ENCODE data around the gene ODAD4. TPM values are rescaled to one million over a fixed set of nuclear protein-coding genes. Genes with fewer than 3 reads are reported as not detected.

Gene ODAD4
- total RNA-seq, 2 experiments from 2014 or later = 0.89 to 0.97 TPM

- ChIA-PET POLR2A (interaction anchor here (0.6 kb wide), 1 partner anchor 16 kb away, joined by 6 read pairs; no protein-coding TSS in a partner anchor), CTCF (interaction anchor here (2.4 kb wide), 1 partner anchor 14 kb away, joined by 6 read pairs; no protein-coding TSS in a partner anchor)
- DNase-seq = no peak
- H3K27ac Mint-ChIP-seq = no peak overlapping the region
- no peaks in the 10 kb centered on the region for H3K27me3 Mint-ChIP-seq (ENCODE audit: low read depth)
- no peak overlapping the region for H3K4me3 Mint-ChIP-seq
- no peaks in the 10 kb centered on the region for H3K36me3 Mint-ChIP-seq (ENCODE audit: low read depth)
- no peaks in the 10 kb centered on the region for H3K9me3 Mint-ChIP-seq (ENCODE audit: insufficient read depth)
- no peak for ATAC-seq
- H3K4me1 Mint-ChIP-seq (ENCODE audit: low read depth) = no peaks in the 10 kb centered on the region
These were observed 18.5 kb downstream of the ODAD4 start for GRCh38 chr17:41948762-41949460.

GRCh38 chr17:41956522-41956921, 26.1 kb downstream of the ODAD4 start:
- H3K27ac Mint-ChIP-seq = no peak overlapping the region
- DNase-seq (no peak), ATAC-seq (no peak)
- no peak overlapping the region for H3K4me3 Mint-ChIP-seq
- no peaks in the 10 kb centered on the region for H3K9me3 Mint-ChIP-seq (ENCODE audit: insufficient read depth)
- ChIA-PET CTCF (interaction anchor here (0.7 kb wide), 1 partner anchor 257 kb away, joined by 3 read pairs; no protein-coding TSS in a partner anchor), POLR2A (no interaction called here)
- no peaks in the 10 kb centered on the region for H3K36me3 Mint-ChIP-seq (ENCODE audit: low read depth)
- H3K27me3 Mint-ChIP-seq (ENCODE audit: low read depth) = no peaks in the 10 kb centered on the region
- H3K4me1 Mint-ChIP-seq (ENCODE audit: low read depth) = no peaks in the 10 kb centered on the region

- Mint-ChIP-seq H3K9me3 (ENCODE audit: insufficient read depth) (no peaks in the 10 kb centered on the region), H3K36me3 (ENCODE audit: low read depth) (no peaks in the 10 kb centered on the region), H3K4me3 (no peak overlapping the region), H3K27me3 (ENCODE audit: low read depth) (no peaks in the 10 kb centered on the region), H3K27ac (no peak overlapping the region), H3K4me1 (ENCODE audit: low read depth) (no peaks in the 10 kb centered on the region)
- CTCF ChIA-PET = no interaction called here
- no peak for DNase-seq
- POLR2A ChIA-PET = no interaction called here
- no peak for ATAC-seq
These were observed 26.8 kb downstream of the ODAD4 start for GRCh38 chr17:41957031-41957868.

GRCh38 chr17:41957869-41958439, 27.5 kb downstream of the ODAD4 start:
- ChIA-PET CTCF (no interaction called here), POLR2A (interaction anchor here (1.1 kb wide), 1 partner anchor 15 kb away, joined by 3 read pairs; no protein-coding TSS in a partner anchor)
- DNase-seq = no peak
- Mint-ChIP-seq H3K27me3 (ENCODE audit: low read depth) (no peaks in the 10 kb centered on the region), H3K4me3 (no peak overlapping the region), H3K9me3 (ENCODE audit: insufficient read depth) (no peaks in the 10 kb centered on the region), H3K4me1 (ENCODE audit: low read depth) (peaks cover 3% of the 10 kb centered on the region), H3K27ac (no peak overlapping the region), H3K36me3 (ENCODE audit: low read depth) (no peaks in the 10 kb centered on the region)
- no peak for ATAC-seq

- ChIA-PET POLR2A (interaction anchor here (1.1 kb wide), 1 partner anchor 14 kb away, joined by 3 read pairs; no protein-coding TSS in a partner anchor), CTCF (interaction anchor here (0.7 to 1.5 kb wide), 5 partner anchors 29 to 173 kb away, joined by 3 to 8 read pairs (median 3); partner anchors contain the start of genes DNAJC7, JUP and ODAD4)
- Mint-ChIP-seq H3K9me3 (ENCODE audit: insufficient read depth) (no peaks in the 10 kb centered on the region), H3K4me3 (no peak overlapping the region), H3K4me1 (ENCODE audit: low read depth) (peaks cover 4% of the 10 kb centered on the region), H3K36me3 (ENCODE audit: low read depth) (no peaks in the 10 kb centered on the region), H3K27me3 (ENCODE audit: low read depth) (no peaks in the 10 kb centered on the region), H3K27ac (no peak overlapping the region)
- DNase-seq = no peak
- ATAC-seq = no peak
These were observed 28.6 kb downstream of the ODAD4 start for GRCh38 chr17:41959030-41959335.

GRCh38 chr17:41959336-41960095, 29.1 kb downstream of the ODAD4 start:
- Mint-ChIP-seq H3K36me3 (ENCODE audit: low read depth) (no peaks in the 10 kb centered on the region), H3K4me1 (ENCODE audit: low read depth) (peaks cover 4% of the 10 kb centered on the region), H3K27ac (no peak overlapping the region), H3K27me3 (ENCODE audit: low read depth) (no peaks in the 10 kb centered on the region), H3K9me3 (ENCODE audit: insufficient read depth) (no peaks in the 10 kb centered on the region), H3K4me3 (no peak overlapping the region)
- ATAC-seq = no peak
- DNase-seq = peak; percentile 31
- CTCF ChIA-PET = interaction anchor here (0.8 to 1.5 kb wide), 5 partner anchors 30 to 173 kb away, joined by 3 to 8 read pairs (median 3); partner anchors contain the start of genes DNAJC7, JUP and ODAD4
- POLR2A ChIA-PET = no interaction called here

- ChIA-PET POLR2A (interaction anchor here (0.6 kb wide), 1 partner anchor 428 kb away, joined by 3 read pairs; no protein-coding TSS in a partner anchor), CTCF (interaction anchor here (0.9 to 5.4 kb wide), 11 partner anchors 26 to 155 kb away, joined by 3 to 25 read pairs (median 7); partner anchors contain the start of genes ODAD4 and ZNF385C)
- no peak for ATAC-seq
- Mint-ChIP-seq H3K27ac (no peak overlapping the region), H3K4me3 (no peak overlapping the region), H3K9me3 (ENCODE audit: insufficient read depth) (no peaks in the 10 kb centered on the region), H3K4me1 (ENCODE audit: low read depth) (peaks cover 18% of the 10 kb centered on the region), H3K27me3 (ENCODE audit: low read depth) (no peaks in the 10 kb centered on the region), H3K36me3 (ENCODE audit: low read depth) (no peaks in the 10 kb centered on the region)
- no peak for DNase-seq
These were observed 31.7 kb downstream of the ODAD4 start for GRCh38 chr17:41962111-41962510.

- Mint-ChIP-seq H3K27ac (peak overlapping the region; percentile 28), H3K4me1 (ENCODE audit: low read depth) (peaks cover 26% of the 10 kb centered on the region), H3K4me3 (no peak overlapping the region), H3K36me3 (ENCODE audit: low read depth) (peaks cover 2% of the 10 kb centered on the region), H3K9me3 (ENCODE audit: insufficient read depth) (no peaks in the 10 kb centered on the region), H3K27me3 (ENCODE audit: low read depth) (no peaks in the 10 kb centered on the region)
- peak; percentile 22 for ATAC-seq
- ChIA-PET CTCF (interaction anchor here (0.6 to 5.4 kb wide), 42 partner anchors 8 to 1436 kb away, joined by 3 to 32 read pairs (median 4); partner anchors contain the start of genes ACLY, ARL4D, DHX58 and DNAJC7), POLR2A (interaction anchor here (0.6 to 1.1 kb wide), 3 partner anchors 55 to 427 kb away, joined by 3 to 5 read pairs (median 5); partner anchors contain the start of gene DHX58)
- peak; percentile 82 for DNase-seq
These were observed 32.5 kb downstream of the ODAD4 start for GRCh38 chr17:41962768-41963434.

- ATAC-seq (peak; percentile 62), DNase-seq (peak; percentile 74)
- Mint-ChIP-seq H3K36me3 (ENCODE audit: low read depth) (peaks cover 24% of the 10 kb centered on the region), H3K9me3 (ENCODE audit: insufficient read depth) (no peaks in the 10 kb centered on the region), H3K27ac (peak overlapping the region; percentile 83), H3K4me1 (ENCODE audit: low read depth) (peaks cover 44% of the 10 kb centered on the region), H3K4me3 (peak overlapping the region; percentile 83), H3K27me3 (ENCODE audit: low read depth) (no peaks in the 10 kb centered on the region)
- POLR2A ChIA-PET = interaction anchor here (0.5 to 5.5 kb wide), 19 partner anchors 14 to 440 kb away, joined by 3 to 60 read pairs (median 7); partner anchors contain the start of genes ACLY, DHX58, DNAJC7 and KAT2A
- CTCF ChIA-PET = interaction anchor here (0.9 to 5.4 kb wide), 14 partner anchors 35 to 215 kb away, joined by 4 to 25 read pairs (median 5); partner anchors contain the start of genes ACLY, DHX58, DNAJC7 and KAT2A
These were observed 35.5 kb downstream of the ODAD4 start for GRCh38 chr17:41965694-41966462.
